SIG-M5 treated with dmso at 0.1 percent for 504 hours (cell line): ENCODE measurements around the gene PTCH2.
"Not testable (repeated sequence)": the region's sequence is repeated elsewhere in the genome, so short reads cannot be mapped to it uniquely, and the experiment has no call there.

Source experiments
- DNase-seq: peaks from one replicate; lab custom pipeline; 2025; ENCODE audit not compliant: unreplicated experiment; lab: John Stamatoyannopoulos, UW

The PTCH2 gene

GRCh38 chr1:44819608-44820327 lies 23.3 kb downstream of the PTCH2 start:
- peak; percentile 93 for DNase-seq

GRCh38 chr1:44819196-44819607 lies 23.9 kb downstream of the PTCH2 start:
- DNase-seq: no peak

DNA sequence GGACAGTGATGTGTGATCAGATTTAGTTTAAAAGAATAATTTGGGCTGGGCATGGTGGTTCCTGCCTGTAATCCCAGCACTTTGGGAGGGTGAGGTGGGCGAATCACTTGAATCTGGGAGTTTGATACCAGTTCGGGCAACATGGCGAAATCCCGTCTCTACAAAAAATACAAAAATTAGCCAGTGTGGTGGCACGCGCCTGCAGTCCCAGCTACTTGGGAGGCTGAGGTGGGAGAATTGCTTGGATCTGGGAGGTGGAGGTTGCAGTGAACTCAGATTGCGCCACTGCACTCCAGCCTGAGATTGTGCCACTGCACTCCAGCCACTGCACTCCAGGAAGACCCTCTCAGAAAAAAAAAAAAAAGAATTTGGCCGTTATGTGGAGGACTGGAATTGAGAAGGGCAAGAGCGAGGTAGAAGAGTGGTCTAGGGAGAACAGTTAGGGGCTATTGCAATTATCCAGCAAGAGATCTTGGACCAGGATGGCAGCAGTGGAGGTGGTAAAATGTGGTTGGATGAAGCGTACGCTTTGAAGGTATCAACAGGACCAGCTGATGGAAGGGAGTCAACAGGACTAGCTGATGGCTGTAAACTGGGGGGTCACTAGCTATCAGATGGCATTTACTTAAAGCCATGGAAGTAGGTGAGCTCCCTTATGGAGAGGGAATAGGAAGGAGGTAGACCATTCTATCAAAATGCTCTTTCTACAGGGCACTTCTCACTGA lies 25.1 kb downstream of the PTCH2 start:
- no peak for DNase-seq

- no peak for DNase-seq
These were observed 25.7 kb downstream of the PTCH2 start for GRCh38 chr1:44817307-44817706.

DNA sequence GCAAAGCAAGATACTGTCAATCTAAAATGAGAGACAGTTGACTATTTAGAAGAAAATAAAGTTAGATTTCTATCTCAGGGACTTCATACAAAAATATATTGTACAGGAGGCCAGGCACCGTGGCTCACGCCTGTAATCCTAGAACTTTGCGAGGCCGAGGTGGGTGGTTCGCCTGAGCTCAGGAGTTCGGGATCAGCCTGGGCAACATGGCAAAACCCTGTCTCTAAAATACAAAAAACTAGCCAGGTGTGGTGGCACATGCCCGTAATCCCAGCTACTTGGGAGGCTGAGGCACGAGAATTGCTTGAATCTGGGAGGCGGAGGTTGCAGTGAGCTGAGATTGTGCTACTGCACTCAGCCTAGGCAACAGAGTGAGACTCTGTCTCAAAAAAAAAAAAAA lies 27.1 kb downstream of the PTCH2 start:
- not testable (repeated sequence) for DNase-seq

DNA sequence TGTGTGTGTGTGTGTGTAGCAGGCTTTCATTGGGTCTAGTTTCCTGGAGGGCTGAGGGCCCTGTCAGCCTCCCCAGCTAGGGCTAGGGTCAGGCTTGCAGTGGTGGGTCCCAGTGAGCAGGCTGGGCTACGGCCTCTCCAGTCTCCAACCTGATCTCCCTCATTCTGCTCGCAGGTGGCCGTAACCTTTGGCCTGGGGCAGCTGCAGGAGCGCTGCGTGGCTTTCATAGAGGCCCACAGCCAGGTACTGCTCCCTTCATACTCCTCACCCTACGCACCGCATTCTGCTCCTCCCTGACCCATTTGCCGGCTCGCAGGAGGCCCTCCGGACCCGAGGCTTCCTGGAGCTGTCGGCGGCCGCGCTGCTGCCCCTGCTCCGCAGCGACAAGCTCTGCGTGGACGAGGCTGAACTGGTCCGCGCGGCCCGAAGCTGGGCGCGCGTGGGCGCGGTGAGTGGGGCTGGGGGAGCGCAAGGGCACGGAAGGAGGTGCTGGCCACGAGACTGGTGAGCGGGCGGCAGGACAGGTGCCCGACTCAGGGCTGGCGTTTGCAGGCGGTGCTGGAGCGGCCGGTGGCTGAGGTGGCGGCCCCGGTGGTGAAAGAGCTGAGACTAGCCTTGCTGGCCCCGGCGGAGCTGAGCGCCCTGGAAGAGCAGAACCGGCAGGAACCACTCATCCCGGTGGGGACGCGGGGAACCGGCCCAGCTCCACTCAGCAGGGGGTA lies 30.1 kb downstream of the PTCH2 start:
- DNase-seq: no peak

DNA sequence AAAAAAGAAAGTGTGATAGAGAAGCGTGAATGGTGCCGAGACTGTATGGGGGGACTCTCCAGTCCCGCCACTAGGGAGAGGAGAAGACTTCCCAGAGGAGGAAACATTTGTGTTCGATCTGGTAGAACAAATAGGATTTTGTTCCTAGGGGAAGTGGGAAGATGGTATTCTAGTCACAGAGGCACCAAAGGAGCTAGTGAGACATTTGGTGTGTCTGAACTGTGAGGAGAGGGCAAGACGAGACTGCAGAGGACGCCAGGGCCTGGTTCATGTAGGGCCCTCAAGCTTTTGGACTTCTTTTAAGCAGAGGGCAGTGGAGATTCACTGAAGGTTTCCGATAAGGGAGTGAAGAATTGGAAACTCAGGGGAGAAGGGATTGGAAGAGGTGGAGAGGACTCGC lies 31.8 kb downstream of the PTCH2 start:
- no peak for DNase-seq

GRCh38 chr1:44810762-44811105 lies 32.3 kb downstream of the PTCH2 start:
- not testable (repeated sequence) for DNase-seq

DNA sequence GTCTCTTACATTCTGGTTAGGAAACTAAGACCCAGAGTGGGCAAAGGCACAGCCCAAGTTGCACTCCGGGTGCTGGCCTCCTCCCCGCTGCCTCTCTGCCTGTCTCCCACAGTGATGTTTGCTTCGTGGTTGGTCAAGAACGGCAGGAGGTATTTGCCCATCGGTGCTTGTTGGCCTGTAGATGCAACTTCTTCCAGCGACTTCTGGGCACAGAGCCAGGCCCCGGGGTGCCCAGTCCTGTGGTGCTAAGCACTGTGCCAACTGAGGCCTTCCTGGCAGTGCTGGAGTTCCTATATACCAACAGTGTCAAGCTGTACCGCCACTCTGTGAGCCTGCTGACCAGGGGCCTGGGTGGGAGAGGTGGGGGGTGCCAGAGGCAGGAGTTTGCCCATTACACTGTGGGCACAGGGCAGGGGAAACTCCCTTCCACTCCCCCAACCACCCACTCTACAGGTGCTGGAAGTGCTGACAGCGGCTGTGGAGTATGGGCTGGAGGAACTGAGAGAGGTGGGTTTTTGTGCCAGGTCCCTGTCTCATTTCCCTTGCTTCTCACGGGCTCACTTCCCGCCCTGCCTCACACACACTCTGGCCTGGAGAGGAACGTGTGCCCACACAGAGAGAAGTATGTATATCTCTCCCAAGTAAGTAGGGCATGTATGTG lies 32.8 kb downstream of the PTCH2 start:
- DNase-seq: no peak

DNA sequence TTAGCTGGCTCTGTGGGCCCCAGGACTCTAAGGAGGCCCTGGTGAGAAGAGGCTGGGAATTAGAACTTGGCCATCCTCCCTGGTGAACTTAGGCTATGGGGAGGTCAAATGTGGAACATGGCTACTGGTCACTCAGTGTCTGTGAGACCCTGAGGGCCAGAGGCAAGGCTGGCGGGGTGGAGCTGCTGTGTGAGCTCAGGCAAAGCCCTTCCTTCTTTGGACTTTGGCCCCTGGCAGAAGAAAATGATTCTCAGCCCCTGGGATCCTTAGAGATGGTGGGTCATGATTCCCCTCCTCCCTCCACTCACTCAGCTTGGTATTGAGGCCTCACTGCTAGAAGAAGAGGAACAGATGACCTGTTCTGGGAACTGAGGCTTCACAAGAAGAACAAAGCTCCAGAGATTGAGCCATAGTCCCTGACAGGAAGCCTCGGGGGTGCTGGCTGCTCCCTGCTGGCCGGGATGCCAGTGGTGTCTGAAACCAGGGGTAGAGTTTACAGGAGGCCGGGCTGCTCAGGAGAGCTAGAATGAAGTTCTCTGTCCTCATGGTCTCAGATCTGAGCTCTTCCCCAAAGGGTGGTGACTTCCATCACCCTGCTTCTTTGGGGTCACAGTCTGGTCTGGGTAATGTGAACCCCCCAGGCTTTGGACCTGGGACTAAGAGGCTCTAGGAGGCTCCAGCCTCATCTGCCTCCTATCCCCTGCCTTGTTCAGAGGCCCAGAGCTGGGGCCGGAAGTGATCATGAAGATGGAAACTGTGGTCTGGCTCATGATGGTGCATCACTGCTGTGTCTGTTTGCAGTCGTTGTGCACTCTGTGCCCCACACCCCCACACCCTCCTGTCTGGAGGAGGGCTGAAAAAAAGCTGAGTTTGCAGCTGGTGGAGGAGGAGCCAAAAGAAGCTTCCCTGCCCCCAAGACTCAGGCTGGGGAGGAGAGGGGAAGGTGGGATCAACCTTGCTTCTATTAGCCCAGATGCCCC lies 33.8 kb downstream of the PTCH2 start:
- DNase-seq: peak; percentile 83

DNA sequence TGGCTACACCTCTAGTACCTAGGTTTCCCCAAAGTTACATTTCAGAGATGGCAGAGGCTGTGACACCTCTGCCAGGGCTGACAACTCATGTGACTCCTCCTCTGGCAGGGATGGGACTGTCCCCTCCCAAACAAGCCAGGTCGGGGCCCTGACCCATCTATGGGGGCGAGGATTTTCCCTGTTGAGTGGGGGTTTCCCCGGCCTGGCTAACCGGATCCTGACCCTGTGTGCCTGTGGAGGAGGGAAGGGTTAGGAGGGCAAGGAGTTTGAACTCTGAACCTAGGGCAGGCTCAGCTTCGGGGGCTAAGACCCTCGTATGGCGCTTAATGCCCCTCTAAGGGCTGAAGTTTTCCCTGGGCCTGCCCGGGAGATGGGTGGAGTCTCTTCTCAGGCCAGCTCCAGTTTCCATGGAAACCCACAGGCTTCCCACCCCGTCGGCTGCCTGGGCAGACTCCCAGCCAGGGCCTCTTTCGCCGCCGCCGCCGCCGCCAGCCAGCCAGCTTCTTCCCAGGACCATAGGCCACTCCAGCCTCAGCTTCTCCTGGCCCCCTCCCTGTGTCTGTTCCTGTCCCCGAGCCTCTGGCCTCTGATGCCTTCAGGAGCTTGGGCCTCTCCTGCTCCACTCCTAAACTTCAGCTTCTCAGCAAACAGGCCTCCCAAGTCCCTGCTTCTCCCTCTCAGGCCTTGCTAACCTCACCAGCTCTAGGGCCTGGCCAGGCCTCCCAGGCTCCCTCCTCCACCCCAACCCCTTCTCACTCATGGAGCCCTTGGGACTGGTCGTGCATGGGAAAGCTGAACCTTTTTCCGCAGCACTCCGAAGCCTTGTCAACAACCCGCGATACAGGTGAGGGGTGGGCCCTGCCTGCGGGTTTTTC lies 34.8 kb downstream of the PTCH2 start, which contains the start of gene BTBD19:
BTBD19 (plus strand) TSS at position 461 of the 875 bp plus-strand sequence; CDS start at position 759, 298 bp downstream.
- DNase-seq: no peak

DNA sequence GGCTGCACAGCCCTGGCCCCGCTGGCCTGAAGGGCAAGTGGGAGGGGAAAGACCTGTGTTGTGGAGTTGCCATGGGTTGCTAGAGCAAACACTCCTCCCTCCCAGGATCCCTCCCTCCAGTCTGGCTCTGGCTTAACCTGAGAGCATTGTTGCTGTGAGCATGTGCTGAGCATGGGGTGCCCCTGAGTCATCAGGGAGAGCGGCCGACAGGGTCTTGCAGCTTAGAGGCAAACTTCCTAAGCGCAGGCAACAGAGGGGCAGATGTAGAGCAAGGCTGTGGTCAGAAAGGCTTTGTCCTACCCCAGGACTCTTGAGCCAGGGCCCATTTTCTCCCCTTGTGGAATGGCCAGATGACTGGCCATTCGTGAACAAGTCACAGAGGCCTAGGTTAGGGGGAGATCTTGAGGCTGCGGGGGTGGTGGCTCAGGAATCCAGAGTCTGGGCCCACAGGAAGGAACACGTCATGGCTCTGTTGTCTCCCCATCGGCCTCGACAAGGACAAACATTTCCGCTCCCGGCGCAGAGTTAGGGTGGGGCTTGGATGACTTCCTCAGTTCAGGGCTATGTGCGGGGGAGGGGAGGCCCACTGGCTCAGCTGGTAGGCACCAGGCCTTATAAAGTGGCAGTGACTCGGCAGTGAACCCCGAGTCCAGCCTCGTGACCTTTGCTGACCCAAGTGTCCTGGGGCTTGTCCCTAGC lies 35.5 kb downstream of the PTCH2 start:
- peak; percentile 94 for DNase-seq

DNA sequence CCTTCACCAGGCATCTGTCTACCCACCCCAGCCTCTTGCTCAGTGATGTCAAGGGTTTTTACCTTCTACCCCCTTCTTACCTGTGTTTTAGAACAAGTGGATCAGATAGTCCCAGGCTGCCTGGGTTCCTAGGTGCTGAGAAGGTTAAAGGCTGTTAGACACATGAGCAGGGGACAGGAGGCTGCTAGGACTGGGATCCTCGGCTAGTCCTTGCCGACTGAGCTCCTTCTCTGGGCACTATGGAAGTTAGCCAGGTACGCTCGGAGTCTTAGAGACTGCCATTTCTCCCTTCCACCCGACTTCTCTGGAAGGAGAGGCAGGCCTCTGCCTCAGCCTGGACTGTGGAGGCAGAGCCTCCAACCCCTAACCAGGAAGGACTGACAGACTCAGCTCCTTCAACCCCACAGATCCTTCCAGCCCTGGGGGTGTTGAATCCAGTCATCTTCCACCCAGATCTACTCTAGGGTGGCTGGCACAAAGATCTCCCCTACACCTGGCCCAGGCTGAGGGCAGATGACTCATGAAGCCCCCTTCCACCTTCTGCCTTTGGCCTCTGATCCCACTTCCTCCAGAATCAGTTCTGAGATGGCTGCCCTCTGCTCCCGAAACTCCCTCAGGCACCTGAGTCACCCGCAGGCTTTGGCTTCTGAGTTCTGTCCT lies 36.2 kb downstream of the PTCH2 start, which contains the start of gene DYNLT4:
DYNLT4 (minus strand) TSS at position 648 of the 660 bp plus-strand sequence. CDS start 683 bp downstream, outside the sequence.
- no peak for DNase-seq

- no peak for DNase-seq
These were observed 36.9 kb downstream of the PTCH2 start for GRCh38 chr1:44806025-44806703.

- no peak for DNase-seq
These were observed 37.6 kb downstream of the PTCH2 start for GRCh38 chr1:44805311-44806024.

DNA sequence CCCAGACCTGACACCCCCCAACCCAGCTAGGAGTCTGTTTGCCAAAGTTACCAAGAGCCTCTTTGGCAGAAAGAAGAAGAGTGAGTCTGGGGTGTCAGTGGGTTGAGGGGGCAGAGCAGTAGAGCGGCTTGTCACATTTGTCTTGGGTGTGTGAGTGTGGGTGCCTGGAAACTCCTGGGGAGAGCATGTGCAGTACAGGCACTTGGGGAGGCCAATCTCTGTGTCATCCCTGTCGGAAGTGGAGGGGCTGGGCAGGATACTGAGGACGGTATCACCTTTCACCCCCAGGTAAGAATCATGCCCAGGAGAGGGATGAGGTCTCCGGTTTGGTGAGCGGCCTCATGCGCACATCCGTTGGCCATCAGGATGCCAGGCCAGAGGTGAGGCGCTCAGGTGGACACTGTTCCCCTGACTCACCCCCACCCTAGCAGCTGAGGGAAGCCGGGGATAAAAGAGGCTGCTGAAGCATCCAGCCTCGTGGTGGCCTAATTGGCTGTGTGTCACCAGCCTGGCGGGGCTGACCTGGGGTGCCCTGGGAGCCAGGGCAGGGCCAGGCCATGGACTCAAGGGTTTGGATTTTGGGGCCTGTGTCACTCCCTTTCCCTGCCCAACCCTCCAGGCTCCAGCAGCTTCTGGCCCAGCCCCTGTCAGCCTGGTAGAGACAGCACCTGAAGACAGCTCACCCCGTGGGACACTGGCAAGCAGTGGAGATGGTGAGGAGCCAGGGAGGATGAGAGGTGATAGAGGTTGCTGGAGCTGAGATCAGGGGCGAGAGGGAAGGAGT lies 39.5 kb downstream of the PTCH2 start:
- DNase-seq: no peak
